Suprapubic skin (tissue), 4 donors: ENCODE measurements around the gene ZNF8. TPM values are rescaled to one million over a fixed set of nuclear protein-coding genes. Genes with fewer than 3 reads are reported as not detected.
"Not testable (repeated sequence)": the region's sequence is repeated elsewhere in the genome, so short reads cannot be mapped to it uniquely, and the experiment has no call there.

ENCODE experiments used
- DNase-seq, 2 donors: peaks; one replicate each; pipeline ENCODE4 v3.0.0-alpha.2; 2019; ENCODE audit warnings: low spot score in 2 of 2
- H3K27ac ChIP-seq: fragments of 200-600 bp; sonication (generic); one replicate; pipeline ENCODE4 v1.5.1; 2019
- H3K27me3 ChIP-seq: fragments of 200-600 bp; sonication (generic); one replicate; pipeline ENCODE4 v1.5.1; 2019
- H3K36me3 ChIP-seq: fragments of 200-600 bp; sonication (generic); one replicate; pipeline ENCODE4 v1.5.1; 2019
- H3K4me1 ChIP-seq: fragments of 200-600 bp; sonication (generic); one replicate; pipeline ENCODE4 v1.5.1; 2019
- H3K4me3 ChIP-seq: fragments of 200-600 bp; sonication (generic); one replicate; pipeline ENCODE4 v1.5.1; 2019; ENCODE audit warnings: mild to moderate bottlenecking
- H3K9me3 ChIP-seq: fragments of 200-600 bp; sonication (generic); one replicate; pipeline ENCODE4 v1.5.1; 2019
- EP300 ChIP-seq: sonication (generic); formaldehyde crosslinking; IDR thresholded peaks from one replicate; pipeline ENCODE4 v1.6.1; 2017; ENCODE audit warnings: antibody characterized with exemption
- POLR2A ChIP-seq, 2 donors: fragments of 450-650 bp; IDR thresholded peaks; one replicate each; pipeline ENCODE4 v1.6.1; 2017; ENCODE audit warnings: antibody characterized with exemption in 2 of 2, mild to moderate bottlenecking in 2 of 2, moderate library complexity in 2 of 2
- POLR2AphosphoS5 ChIP-seq, 3 donors: sonication (generic); formaldehyde crosslinking; IDR thresholded peaks; one replicate each; pipeline ENCODE4 v1.6.1; 2017; ENCODE audit warnings: antibody characterized with exemption in 3 of 3
- WGBS: methylation state at CpG from one replicate; pipeline ENCODE4 v1.1.5; 2018; 5-methylcytosine and 5-hydroxymethylcytosine counted together
- total RNA-seq, 4 donors: library from RNA; depleted of rRNA; stranded (reverse); fragments of >200 nt; gene quantifications; one replicate each; pipeline ENCODE4 v1.1.0, GENCODE V29; 2016
- TF ChIP-seq, protein P1 (sequence below), 2 donors: fragments of 200-600 bp in 1 of 2; fragments of 450-650 bp in 1 of 2; sonication (generic) in 1 of 2; IDR thresholded peaks; one replicate each; pipeline ENCODE4 v1.5.1; 2016 to 2019; ENCODE audit warnings: antibody characterized with exemption in 2 of 2, mild to moderate bottlenecking in 1 of 2, moderate library complexity in 1 of 2

The ZNF8 gene
- total RNA-seq, 4 donors from 2014 or later, result 8.3 to 15.6 (median 8.7) TPM

DNA sequence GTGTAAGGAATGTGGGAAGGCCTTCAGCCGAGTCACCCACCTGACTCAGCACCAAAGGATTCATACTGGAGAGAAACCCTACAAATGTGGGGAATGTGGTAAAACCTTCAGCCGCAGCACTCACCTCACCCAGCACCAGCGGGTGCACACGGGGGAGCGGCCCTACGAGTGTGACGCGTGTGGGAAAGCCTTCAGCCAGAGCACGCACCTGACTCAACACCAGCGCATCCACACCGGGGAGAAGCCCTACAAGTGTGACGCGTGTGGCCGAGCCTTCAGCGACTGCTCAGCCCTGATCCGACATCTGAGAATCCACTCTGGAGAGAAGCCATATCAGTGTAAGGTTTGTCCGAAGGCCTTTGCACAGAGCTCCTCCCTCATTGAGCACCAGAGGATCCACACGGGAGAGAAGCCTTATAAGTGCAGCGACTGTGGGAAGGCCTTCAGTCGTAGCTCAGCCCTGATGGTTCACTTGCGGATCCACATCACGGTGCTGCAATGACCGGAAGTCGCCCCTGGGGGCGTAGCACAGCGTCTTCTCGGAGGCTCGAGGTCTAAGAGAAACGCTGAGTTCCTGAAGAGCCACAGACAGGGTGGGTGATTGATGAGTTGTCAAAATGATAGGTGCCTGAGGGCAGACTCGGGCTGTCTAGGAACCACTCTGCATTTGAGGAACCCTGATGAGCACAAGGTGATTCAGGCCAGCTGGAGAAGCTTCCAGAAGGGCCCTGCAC, 60.2 kb downstream of the ZNF8 start:
- no peaks in the 10 kb centered on the region for H3K27me3 ChIP-seq
- no peak for DNase-seq
- H3K36me3 ChIP-seq, result peaks cover 44% of the 10 kb centered on the region
- H3K9me3 ChIP-seq, result no peaks in the 10 kb centered on the region
- H3K4me3 ChIP-seq, result no peak overlapping the region
- WGBS, result 89% methylated on average over 25 of the region's 30 CpGs
- no peak overlapping the region for H3K27ac ChIP-seq
- TF ChIP-seq POLR2AphosphoS5 (IDR thresholded peaks at IDR 0.05) (no peak), POLR2A (IDR thresholded peaks at IDR 0.05) (no peak), EP300 (no peak)
- TF ChIP-seq, protein P1, sequence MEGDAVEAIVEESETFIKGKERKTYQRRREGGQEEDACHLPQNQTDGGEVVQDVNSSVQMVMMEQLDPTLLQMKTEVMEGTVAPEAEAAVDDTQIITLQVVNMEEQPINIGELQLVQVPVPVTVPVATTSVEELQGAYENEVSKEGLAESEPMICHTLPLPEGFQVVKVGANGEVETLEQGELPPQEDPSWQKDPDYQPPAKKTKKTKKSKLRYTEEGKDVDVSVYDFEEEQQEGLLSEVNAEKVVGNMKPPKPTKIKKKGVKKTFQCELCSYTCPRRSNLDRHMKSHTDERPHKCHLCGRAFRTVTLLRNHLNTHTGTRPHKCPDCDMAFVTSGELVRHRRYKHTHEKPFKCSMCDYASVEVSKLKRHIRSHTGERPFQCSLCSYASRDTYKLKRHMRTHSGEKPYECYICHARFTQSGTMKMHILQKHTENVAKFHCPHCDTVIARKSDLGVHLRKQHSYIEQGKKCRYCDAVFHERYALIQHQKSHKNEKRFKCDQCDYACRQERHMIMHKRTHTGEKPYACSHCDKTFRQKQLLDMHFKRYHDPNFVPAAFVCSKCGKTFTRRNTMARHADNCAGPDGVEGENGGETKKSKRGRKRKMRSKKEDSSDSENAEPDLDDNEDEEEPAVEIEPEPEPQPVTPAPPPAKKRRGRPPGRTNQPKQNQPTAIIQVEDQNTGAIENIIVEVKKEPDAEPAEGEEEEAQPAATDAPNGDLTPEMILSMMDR (IDR thresholded peaks at IDR 0.05), result no peak
- no peaks in the 10 kb centered on the region for H3K4me1 ChIP-seq

DNA sequence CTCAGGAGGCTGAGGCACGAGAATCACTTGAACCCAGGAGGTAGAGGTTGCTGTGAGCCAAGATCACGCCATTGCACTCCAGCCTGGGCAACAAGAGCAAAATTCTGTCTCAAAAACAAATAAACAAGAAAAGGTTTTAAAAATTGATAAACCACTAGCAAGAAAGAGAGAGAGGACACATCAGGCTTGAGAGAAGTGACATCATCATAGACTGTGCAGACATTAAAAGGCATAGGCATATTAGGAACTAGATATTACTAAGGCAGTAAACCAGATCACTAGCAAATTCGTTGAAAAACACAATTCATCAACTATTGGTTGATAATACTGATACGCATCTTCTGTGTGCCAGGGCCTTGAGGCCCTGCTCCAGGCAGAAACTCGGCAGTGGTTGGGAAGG, 66.8 kb downstream of the ZNF8 start:
- Histone ChIP-seq H3K27ac (no peak overlapping the region), H3K27me3 (peaks cover 28% of the 10 kb centered on the region), H3K9me3 (no peaks in the 10 kb centered on the region), H3K4me3 (no peak overlapping the region), H3K4me1 (peaks cover 21% of the 10 kb centered on the region), H3K36me3 (peaks cover 4% of the 10 kb centered on the region)
- no peak for DNase-seq
- 63% methylated on average over 5 of the region's 5 CpGs for WGBS
- TF ChIP-seq, protein P1 (IDR thresholded peaks at IDR 0.05), result no peak
- TF ChIP-seq POLR2AphosphoS5 (IDR thresholded peaks at IDR 0.05) (no peak), POLR2A (IDR thresholded peaks at IDR 0.05) (no peak), EP300 (no peak)

DNA sequence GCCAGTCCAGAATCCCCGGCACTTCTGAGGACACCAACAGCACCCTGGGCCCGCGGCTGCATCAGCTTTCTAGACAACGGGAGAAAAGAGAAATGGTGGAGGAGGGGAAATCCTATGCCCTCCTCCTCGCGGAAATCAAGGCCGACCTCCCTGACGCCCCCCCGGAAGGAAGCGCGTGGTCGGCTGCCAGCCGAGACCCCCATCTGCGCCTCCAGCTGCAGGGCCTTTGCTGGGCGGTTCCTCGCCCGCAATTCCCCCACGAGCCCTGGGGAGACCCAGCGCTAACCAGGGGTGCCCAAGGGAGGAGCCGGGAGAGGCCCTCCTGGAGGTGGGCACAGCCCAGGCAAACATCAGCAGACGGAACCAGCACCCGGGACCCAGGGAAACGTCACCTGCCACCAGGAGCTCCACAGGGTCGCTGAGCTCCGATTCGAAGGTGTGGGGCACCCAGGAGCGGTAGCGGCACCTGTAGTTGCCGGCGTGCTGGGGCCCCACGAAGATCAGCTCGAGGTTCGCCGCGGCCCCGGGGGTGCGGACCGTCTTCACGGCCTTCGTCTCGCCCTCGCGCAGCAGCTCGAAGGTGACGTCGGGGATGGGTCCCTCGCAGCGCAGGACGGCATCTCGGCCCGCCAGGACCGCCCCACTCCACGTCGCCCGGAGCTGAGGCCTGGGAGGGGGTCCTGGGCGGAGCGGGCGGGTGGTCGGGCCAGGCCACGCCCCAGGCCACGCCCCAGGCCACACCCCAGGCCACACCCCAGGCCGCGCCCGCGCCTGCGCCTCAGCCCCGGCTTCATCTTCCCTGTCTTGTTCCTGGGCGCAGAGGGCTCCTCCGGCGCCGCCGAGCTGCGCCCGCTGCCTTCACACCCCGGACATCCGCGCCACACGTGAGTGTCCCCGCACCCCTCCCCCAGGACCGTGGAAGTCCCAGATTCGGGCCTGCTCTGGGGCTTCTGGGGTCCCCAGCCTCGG, 68.5 kb downstream of the ZNF8 start:
- H3K27me3 ChIP-seq, result peaks cover 38% of the 10 kb centered on the region
- no peaks in the 10 kb centered on the region for H3K36me3 ChIP-seq
- peaks cover 21% of the 10 kb centered on the region for H3K4me1 ChIP-seq
- peak overlapping the region; percentile 50 for H3K4me3 ChIP-seq
- DNase-seq, result no peak
- H3K27ac ChIP-seq, result peak overlapping the region; percentile 30
- H3K9me3 ChIP-seq, result no peaks in the 10 kb centered on the region
- TF ChIP-seq POLR2AphosphoS5 (IDR thresholded peaks at IDR 0.05) (no peak), POLR2A (IDR thresholded peaks at IDR 0.05) (no peak)
- TF ChIP-seq, protein P1 (IDR thresholded peaks at IDR 0.05), result no peak
- WGBS, result 0% methylated on average over 13 of the region's 82 CpGs

DNA sequence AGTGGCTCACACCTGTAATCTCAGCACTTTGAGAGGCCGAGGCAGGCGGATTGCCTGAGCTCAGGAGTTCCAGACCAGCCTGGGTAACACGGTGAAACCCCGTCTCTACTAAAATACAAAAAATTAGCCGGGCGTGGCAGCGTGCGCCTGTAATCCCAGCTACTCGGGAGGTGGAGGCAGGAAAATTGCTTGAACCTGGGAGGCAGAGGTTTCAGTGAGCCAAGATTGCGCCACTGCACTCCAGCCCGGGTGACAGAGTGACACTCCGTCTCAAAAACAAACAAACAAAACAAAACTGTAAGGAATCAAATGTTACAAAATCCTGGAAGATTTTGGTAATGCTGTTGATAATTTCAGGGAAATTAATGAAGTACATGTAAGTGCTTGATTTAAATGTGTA, 69.3 kb downstream of the ZNF8 start:
- H3K4me1 ChIP-seq, result peaks cover 21% of the 10 kb centered on the region
- H3K27me3 ChIP-seq, result peaks cover 38% of the 10 kb centered on the region
- peak overlapping the region; percentile 50 for H3K4me3 ChIP-seq
- DNase-seq, H3K36me3 ChIP-seq, H3K9me3 ChIP-seq: not testable (repeated sequence)
- WGBS, result 11% methylated on average over 12 of the region's 12 CpGs
- peak overlapping the region; percentile 10 for H3K27ac ChIP-seq

DNA sequence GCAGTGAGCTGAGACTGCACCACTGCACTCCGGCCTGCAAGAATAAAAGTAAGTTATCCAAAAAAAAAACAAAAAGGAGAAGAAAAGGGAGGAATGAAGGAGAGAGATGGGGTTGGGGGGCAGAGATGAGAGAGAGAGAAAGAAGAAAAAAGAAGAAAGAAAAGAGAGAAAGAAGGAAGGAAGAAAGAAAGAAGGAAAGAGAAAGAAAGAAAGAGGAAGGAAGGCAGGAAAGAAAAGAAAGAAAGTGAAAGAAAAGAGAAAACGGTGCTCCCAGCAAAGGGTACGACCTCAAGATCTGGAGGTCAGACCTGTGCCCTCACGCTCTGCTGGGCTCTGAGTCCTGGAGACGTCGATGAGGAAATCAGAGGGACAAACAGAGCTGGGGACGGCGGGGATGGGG, 70.8 kb downstream of the ZNF8 start:
- H3K4me3 ChIP-seq, result no peak overlapping the region
- no peak overlapping the region for H3K27ac ChIP-seq
- WGBS, result 80% methylated on average over 8 of the region's 8 CpGs
- no peaks in the 10 kb centered on the region for H3K36me3 ChIP-seq
- no peak for DNase-seq
- H3K4me1 ChIP-seq, result peaks cover 21% of the 10 kb centered on the region
- TF ChIP-seq POLR2A (IDR thresholded peaks at IDR 0.05) (no peak), EP300 (no peak), POLR2AphosphoS5 (IDR thresholded peaks at IDR 0.05) (no peak)
- TF ChIP-seq, protein P1 (IDR thresholded peaks at IDR 0.05), result no peak
- H3K9me3 ChIP-seq, result no peaks in the 10 kb centered on the region
- H3K27me3 ChIP-seq, result peaks cover 43% of the 10 kb centered on the region
